ENCODE data around the gene EEIG1.

EEIG1 gene

GRCh38 chr9:127974769-127975261 lies 6.0 kb downstream of the EEIG1 start:
- DNase-seq = peak; percentile 50

DNA sequence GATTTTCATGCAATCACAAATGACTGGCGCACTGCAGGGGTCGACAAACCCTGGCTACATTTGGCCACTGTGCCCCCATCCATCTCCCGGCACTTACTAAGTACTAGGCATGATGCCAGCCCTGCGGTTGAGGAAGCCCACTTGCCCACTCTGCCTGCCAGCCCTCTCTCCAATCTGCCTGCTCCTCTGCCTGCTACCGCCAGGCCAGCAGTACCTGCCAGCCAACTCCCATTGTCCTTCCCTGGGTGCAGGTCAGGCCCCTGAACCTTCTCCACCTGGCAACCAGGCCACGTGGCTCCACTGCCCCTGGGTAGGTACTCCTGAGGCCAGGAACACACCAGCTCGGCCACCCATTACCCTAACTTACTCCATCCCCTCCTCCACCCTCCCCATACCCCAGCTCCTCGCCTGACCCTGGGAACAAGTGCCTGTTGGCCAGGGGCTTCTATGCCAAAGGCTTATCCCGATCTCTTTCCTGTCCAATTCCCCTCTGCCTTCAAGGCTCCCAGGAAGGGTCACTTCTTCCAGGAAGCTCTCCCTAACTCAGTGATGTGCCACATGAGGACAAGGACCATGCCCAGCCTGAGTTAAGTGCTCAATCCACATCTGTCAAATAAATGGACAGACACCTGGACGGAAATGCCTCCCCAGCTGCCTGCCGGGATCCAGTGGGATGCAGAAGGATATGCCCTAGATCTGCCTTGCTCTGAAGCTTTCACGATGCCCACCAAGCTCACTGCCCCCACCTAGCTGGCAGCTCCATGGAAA lies 6.6 kb downstream of the EEIG1 start:
- DNase-seq = peak; percentile 35

GRCh38 chr9:127973169-127974000 lies 7.4 kb downstream of the EEIG1 start:
- DNase-seq = peak; percentile 45

DNA sequence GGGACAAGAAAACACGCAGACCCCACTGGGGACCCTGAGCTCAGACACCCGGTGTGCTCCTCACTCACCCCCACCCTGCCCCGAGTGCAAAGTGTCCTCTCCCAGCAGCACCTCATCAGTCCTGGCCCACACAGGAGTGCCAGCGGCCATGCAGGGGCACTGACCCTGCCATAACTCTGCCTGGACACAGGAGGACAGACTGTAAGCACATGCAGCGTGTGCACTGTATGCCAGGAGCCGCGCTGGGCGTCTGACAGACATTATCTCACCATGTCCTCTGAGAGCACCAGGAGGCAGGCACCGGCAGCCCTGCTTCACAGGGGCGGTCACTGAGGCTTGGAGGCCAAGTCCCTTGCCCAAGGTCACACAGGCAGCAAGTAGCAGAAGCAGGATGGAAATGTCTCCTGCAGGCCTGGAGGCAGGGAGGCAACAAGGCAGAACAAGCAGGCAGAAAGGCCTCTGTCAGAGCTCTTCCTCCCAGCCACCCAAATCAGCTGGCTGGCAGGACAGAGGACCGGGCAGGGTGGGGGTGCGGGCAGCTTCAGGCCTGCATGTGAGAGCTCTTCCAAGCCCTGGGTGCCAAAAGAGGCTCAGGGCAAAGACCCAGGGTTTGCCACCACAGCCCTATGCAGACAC lies 8.4 kb downstream of the EEIG1 start:
- DNase-seq = peak; percentile 38

GRCh38 chr9:127971357-127972235 lies 9.2 kb downstream of the EEIG1 start:
- DNase-seq = peak; percentile 42

- no peak for DNase-seq
Measured at GRCh38 chr9:127970401-127971313, 10.1 kb downstream of the EEIG1 start.

DNA sequence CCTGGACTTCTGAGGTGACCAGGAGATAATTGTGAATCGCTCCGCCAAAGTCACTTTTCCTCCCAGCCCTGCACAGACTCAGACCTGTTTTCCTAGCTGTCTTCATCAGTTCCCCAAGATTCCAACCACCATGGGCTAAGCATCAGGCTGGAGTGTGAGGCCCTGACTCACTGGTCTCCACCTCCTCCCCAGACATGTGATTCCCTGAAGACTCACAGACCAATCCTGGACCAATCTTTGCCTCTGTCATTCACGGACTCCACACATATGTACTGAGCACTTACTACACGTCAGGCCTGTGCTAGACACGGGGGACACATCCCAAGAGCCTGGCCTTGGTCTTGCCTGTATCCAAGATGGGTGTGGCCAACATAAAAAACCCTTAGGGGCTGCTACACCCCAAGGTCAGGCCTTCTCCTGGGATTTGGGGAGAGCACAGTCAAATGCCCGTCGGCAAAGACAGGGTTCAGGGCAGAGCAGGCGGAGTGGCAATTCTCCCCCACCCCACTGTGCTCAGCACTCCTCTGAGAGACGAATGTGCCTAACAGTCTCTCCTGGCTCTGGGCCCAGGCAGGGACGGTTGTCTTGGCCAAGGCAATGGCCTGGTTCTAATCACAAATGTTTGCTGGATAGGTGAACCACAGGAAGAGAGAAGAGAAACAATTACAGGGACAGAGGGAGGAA lies 11.9 kb downstream of the EEIG1 start:
- DNase-seq = no peak

- DNase-seq = no peak
Measured at GRCh38 chr9:127968042-127968441, 12.7 kb downstream of the EEIG1 start.

- no peak for DNase-seq
Measured at GRCh38 chr9:127967151-127967809, 13.5 kb downstream of the EEIG1 start.

GRCh38 chr9:127966416-127967150 lies 14.2 kb downstream of the EEIG1 start:
- DNase-seq = no peak

DNA sequence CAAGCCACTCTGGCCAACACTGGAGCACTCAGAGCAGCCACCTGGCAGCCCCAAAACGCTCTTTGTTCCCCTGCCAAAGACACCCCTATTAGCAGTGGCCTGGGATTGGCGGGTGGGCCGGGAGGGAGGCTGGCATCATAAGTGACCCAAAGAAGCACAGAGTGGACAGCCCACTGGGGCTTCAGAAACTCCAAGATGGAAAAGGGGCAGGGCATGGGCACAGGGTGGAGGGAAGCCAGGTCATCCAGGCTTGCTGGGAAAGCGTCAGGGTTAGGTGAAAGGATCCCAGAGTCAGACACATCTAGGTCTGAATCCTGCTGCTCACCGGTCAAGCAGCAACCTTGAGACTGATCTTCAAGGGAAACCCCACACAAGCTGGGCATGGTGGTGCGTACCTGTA lies 14.8 kb downstream of the EEIG1 start:
- DNase-seq = no peak

- no peak for DNase-seq
Measured at GRCh38 chr9:127963359-127964064, 17.3 kb downstream of the EEIG1 start.

DNA sequence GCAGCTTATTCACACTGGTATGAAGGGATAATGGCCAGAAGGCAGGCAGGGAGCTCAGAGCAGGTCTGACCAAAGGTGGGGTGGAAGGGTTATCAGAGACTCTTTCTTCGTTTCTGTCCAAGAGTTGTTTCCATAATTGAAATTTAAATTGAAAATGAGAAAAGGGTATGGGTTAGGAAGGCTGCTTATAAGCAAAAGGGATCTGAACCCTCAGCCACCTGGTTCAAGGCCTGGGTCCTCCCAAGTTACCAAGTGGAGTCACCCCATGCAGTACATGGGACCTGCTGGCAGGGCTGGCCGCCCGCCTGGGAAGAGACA lies 17.8 kb downstream of the EEIG1 start:
- DNase-seq = no peak

DNA sequence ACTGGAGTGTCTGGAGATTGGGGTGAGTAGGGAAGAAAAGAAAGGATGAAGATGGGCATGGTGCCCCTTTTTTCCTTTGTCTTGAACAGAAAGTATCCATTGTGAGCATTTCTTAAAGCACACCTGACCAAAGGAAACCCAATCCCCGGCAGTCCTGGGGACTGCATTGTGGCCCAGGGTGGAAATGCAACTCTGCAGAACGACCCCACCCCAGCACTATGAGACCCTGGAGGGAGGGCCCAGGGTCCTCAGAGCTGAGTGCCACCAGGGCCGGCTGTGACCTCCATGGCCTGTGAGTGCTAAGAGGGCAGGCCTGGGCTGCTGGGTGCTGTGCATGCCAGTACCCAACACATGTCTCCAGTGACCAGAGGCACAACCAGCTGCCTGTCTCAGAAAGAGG lies 18.5 kb downstream of the EEIG1 start:
- DNase-seq = no peak

GRCh38 chr9:127961613-127962155 lies 19.1 kb downstream of the EEIG1 start:
- DNase-seq = no peak

DNA sequence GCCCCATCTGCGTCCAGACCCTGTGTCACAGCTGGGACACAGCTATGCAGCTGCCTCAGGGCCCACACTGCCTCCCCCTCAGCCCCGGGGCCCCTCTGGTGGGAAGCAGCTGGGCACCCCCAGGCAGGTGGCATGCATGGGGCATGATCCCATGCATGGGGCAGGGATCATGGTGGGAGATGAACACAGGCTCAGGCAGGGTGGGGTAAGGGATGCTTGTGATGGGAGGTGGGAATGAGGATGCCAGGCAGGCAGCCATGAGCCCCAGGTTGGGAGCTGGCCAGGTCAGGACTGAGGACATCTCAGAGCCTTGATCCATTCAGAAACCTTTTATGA lies 19.7 kb downstream of the EEIG1 start:
- DNase-seq = no peak

GRCh38 chr9:127960410-127961154 lies 20.2 kb downstream of the EEIG1 start:
- DNase-seq = no peak

- DNase-seq = no peak
Measured at GRCh38 chr9:127959841-127960409, 20.9 kb downstream of the EEIG1 start.

Data from right forelimb (tissue), 1 donor.